GM12878 (cell line): Measurements from ENCODE around the gene ETV7. TPM values are rescaled to one million over a fixed set of nuclear protein-coding genes. Genes with fewer than 3 reads are reported as not detected.

Experiments
- GATAD2B ChIP-seq: fragments of 450-650 bp; conservative IDR thresholded peaks from 2 replicates; pipeline ENCODE4 v1.6.1; 2017; ENCODE audit warnings: low read depth, mild to moderate bottlenecking, moderate library complexity
- KAT2A ChIP-seq: conservative IDR thresholded peaks from 2 replicates; pipeline ENCODE4 v1.6.1; 2011; ENCODE audit warnings: low read depth, low read length; ENCODE audit not compliant: control insufficient read depth
- PML ChIP-seq: IDR thresholded peaks from 2 replicates; pipeline ENCODE4 v1.6.1; 2012; ENCODE audit warnings: low read length, inconsistent platforms
- WRNIP1 ChIP-seq: IDR thresholded peaks from 2 replicates; pipeline ENCODE4 v1.6.1; 2011; ENCODE audit warnings: low read depth, low read length, improper control_type of control experiment, borderline replicate concordance
- polyA plus RNA-seq, 11 experiments: library from polyadenylated mRNA; depleted of rRNA in 4 of 11; unstranded in 6 of 11; stranded (reverse) in 5 of 11; fragments of >200 nt; fragmentation: Nextera tagmentation in 4 of 11; fragmentation: Illumina TruSeq in 1 of 11; extraction: Ambion mirVana in 4 of 11; extraction: Trizol in 1 of 11; gene quantifications; 1 replicate in 1 of 11; 2 replicates in 10 of 11; pipeline versions ENCODE4 v1.2.1 to v1.2.3, GENCODE V29; 2011 to 2016; ENCODE audit warnings: inconsistent platforms in 2 of 11, missing spikeins in 2 of 11, low read depth in 1 of 11
- total RNA-seq, 4 experiments: library from RNA; depleted of rRNA in 3 of 4; stranded (reverse); fragments of >200 nt in 3 of 4; fragmentation: Illumina TruSeq in 1 of 4; extraction: Trizol in 1 of 4; gene quantifications; 2 replicates each; pipeline versions ENCODE4 v1.2.1 to v1.2.3, GENCODE V29; 2013 to 2021
- TF ChIP-seq, protein P1 (sequence below): IDR thresholded peaks from 2 replicates; pipeline ENCODE4 v1.6.1; 2012; ENCODE audit warnings: improper control_type of control experiment, low read depth, low read length; ENCODE audit not compliant: insufficient replicate concordance
- TF ChIP-seq, protein P2 (sequence below): fragments of 450-650 bp; formaldehyde crosslinking; IDR thresholded peaks from 2 replicates; pipeline ENCODE4 v1.4.0; 2020; ENCODE audit warnings: mild to moderate bottlenecking, moderate library complexity

ETV7 gene
- total and polyA plus RNA-seq, 10 of the 15 experiments (the other 5 are each of a cell fraction or from before 2014, with no cell fraction given) = 0.04 to 1.8 (median 1.3) TPM

DNA sequence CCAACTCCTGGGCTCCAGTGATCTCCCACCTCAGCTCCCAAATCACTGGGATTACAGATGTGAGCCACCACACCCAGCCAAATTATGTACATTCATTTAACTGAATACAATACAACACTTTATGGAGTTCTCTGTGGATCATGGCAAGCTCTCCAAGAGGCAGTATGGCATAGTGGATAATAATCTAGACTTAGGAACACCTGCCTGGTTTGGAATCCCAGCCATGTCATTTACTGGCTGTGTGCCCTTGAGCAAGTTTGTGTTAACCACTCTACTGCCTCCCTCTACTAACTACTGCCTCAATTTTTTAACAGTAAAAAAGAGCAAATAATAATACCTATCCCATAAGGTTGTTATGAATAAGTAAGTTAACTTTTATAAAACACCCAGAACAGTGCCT is 1.9 kb upstream of the ETV7 start (continued):
- TF ChIP-seq, protein P1, sequence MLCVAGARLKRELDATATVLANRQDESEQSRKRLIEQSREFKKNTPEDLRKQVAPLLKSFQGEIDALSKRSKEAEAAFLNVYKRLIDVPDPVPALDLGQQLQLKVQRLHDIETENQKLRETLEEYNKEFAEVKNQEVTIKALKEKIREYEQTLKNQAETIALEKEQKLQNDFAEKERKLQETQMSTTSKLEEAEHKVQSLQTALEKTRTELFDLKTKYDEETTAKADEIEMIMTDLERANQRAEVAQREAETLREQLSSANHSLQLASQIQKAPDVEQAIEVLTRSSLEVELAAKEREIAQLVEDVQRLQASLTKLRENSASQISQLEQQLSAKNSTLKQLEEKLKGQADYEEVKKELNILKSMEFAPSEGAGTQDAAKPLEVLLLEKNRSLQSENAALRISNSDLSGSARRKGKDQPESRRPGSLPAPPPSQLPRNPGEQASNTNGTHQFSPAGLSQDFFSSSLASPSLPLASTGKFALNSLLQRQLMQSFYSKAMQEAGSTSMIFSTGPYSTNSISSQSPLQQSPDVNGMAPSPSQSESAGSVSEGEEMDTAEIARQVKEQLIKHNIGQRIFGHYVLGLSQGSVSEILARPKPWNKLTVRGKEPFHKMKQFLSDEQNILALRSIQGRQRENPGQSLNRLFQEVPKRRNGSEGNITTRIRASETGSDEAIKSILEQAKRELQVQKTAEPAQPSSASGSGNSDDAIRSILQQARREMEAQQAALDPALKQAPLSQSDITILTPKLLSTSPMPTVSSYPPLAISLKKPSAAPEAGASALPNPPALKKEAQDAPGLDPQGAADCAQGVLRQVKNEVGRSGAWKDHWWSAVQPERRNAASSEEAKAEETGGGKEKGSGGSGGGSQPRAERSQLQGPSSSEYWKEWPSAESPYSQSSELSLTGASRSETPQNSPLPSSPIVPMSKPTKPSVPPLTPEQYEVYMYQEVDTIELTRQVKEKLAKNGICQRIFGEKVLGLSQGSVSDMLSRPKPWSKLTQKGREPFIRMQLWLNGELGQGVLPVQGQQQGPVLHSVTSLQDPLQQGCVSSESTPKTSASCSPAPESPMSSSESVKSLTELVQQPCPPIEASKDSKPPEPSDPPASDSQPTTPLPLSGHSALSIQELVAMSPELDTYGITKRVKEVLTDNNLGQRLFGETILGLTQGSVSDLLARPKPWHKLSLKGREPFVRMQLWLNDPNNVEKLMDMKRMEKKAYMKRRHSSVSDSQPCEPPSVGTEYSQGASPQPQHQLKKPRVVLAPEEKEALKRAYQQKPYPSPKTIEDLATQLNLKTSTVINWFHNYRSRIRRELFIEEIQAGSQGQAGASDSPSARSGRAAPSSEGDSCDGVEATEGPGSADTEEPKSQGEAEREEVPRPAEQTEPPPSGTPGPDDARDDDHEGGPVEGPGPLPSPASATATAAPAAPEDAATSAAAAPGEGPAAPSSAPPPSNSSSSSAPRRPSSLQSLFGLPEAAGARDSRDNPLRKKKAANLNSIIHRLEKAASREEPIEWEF = no peak
- TF ChIP-seq, protein P2, sequence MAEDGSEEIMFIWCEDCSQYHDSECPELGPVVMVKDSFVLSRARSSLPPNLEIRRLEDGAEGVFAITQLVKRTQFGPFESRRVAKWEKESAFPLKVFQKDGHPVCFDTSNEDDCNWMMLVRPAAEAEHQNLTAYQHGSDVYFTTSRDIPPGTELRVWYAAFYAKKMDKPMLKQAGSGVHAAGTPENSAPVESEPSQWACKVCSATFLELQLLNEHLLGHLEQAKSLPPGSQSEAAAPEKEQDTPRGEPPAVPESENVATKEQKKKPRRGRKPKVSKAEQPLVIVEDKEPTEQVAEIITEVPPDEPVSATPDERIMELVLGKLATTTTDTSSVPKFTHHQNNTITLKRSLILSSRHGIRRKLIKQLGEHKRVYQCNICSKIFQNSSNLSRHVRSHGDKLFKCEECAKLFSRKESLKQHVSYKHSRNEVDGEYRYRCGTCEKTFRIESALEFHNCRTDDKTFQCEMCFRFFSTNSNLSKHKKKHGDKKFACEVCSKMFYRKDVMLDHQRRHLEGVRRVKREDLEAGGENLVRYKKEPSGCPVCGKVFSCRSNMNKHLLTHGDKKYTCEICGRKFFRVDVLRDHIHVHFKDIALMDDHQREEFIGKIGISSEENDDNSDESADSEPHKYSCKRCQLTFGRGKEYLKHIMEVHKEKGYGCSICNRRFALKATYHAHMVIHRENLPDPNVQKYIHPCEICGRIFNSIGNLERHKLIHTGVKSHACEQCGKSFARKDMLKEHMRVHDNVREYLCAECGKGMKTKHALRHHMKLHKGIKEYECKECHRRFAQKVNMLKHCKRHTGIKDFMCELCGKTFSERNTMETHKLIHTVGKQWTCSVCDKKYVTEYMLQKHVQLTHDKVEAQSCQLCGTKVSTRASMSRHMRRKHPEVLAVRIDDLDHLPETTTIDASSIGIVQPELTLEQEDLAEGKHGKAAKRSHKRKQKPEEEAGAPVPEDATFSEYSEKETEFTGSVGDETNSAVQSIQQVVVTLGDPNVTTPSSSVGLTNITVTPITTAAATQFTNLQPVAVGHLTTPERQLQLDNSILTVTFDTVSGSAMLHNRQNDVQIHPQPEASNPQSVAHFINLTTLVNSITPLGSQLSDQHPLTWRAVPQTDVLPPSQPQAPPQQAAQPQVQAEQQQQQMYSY (CRISPR knock-in tag) = no peak
- TF ChIP-seq KAT2A (no peak), GATAD2B (no peak), WRNIP1 (no peak), PML (no peak)
